IPS-20b (cell line): ENCODE data around the gene SMAD5.
A peak's percentile ranks its signal among the peaks of the same experiment; 100 is the strongest.

Experiments used
- H3K27ac ChIP-seq: one replicate; pipeline ENCODE4 v1.5.1; 2013; ENCODE audit warnings: low read length
- H3K27me3 ChIP-seq: 2 replicates; pipeline ENCODE4 v1.6.1; 2013; ENCODE audit warnings: mild to moderate bottlenecking, low read length, inconsistent platforms; ENCODE audit not compliant: insufficient read depth
- H3K36me3 ChIP-seq: 2 replicates; pipeline ENCODE4 v1.6.1; 2013; ENCODE audit warnings: low read depth, mild to moderate bottlenecking, inconsistent platforms, low read length, moderate library complexity; ENCODE audit not compliant: insufficient read depth
- H3K4me1 ChIP-seq: 2 replicates; pipeline ENCODE4 v1.6.1; 2013; ENCODE audit warnings: mild to moderate bottlenecking, control low read depth, inconsistent platforms, low read length, moderate library complexity; ENCODE audit not compliant: insufficient read depth
- H3K4me3 ChIP-seq: 2 replicates; pipeline ENCODE4 v1.5.1; 2013; ENCODE audit warnings: mild to moderate bottlenecking, low read length, inconsistent platforms
- H3K9ac ChIP-seq: 2 replicates; pipeline ENCODE4 v1.6.1; 2013; ENCODE audit warnings: low read depth, mild to moderate bottlenecking, inconsistent platforms, low read length, moderate library complexity
- H3K9me3 ChIP-seq: 2 replicates; pipeline ENCODE4 v1.6.1; 2013; ENCODE audit warnings: mild to moderate bottlenecking, low read depth, low read length, inconsistent platforms; ENCODE audit not compliant: insufficient read depth

The SMAD5 gene

GRCh38 chr5:136200761-136201160 is 68.1 kb downstream of the SMAD5 start:
- no peak overlapping the region for H3K9ac ChIP-seq
- no peaks in the 10 kb centered on the region; the same call in 1 of the 2 replicates for H3K4me1 ChIP-seq
- peaks cover 5% of the 10 kb centered on the region; the same call in 1 of the 2 replicates for H3K9me3 ChIP-seq
- no peak overlapping the region for H3K27ac ChIP-seq
- H3K27me3 ChIP-seq: peaks cover 92% of the 10 kb centered on the region
- no peak overlapping the region for H3K4me3 ChIP-seq
- no peaks in the 10 kb centered on the region for H3K36me3 ChIP-seq

- peaks cover 5% of the 10 kb centered on the region for H3K9me3 ChIP-seq
- no peak overlapping the region for H3K4me3 ChIP-seq
- H3K4me1 ChIP-seq: no peaks in the 10 kb centered on the region; the same call in 1 of the 2 replicates
- H3K9ac ChIP-seq: no peak overlapping the region
- H3K36me3 ChIP-seq: no peaks in the 10 kb centered on the region
- no peak overlapping the region for H3K27ac ChIP-seq
- H3K27me3 ChIP-seq: peaks cover 94% of the 10 kb centered on the region
These were observed 69.2 kb downstream of the SMAD5 start for GRCh38 chr5:136201870-136202269.

- Histone ChIP-seq H3K27ac (no peak overlapping the region), H3K27me3 (peaks cover 94% of the 10 kb centered on the region), H3K9ac (no peak overlapping the region), H3K4me1 (no peaks in the 10 kb centered on the region; the same call in 1 of the 2 replicates), H3K9me3 (peaks cover 5% of the 10 kb centered on the region), H3K36me3 (no peaks in the 10 kb centered on the region), H3K4me3 (peak overlapping the region; percentile 57)
These were observed 70.0 kb downstream of the SMAD5 start for GRCh38 chr5:136202469-136203205.

- H3K9me3 ChIP-seq: peaks cover 5% of the 10 kb centered on the region
- no peak overlapping the region for H3K27ac ChIP-seq
- H3K36me3 ChIP-seq: no peaks in the 10 kb centered on the region
- peak overlapping the region; percentile 57 for H3K4me3 ChIP-seq
- H3K9ac ChIP-seq: no peak overlapping the region
- peaks cover 94% of the 10 kb centered on the region for H3K27me3 ChIP-seq
- H3K4me1 ChIP-seq: no peaks in the 10 kb centered on the region; the same call in 1 of the 2 replicates
These were observed 70.8 kb downstream of the SMAD5 start for GRCh38 chr5:136203303-136203922.

- Histone ChIP-seq H3K9me3 (peaks cover 5% of the 10 kb centered on the region), H3K27me3 (peaks cover 92% of the 10 kb centered on the region), H3K4me1 (no peaks in the 10 kb centered on the region; the same call in 1 of the 2 replicates)
These were observed 72.5 kb downstream of the SMAD5 start for GRCh38 chr5:136205061-136205702.

GRCh38 chr5:136205941-136206340 is 73.3 kb downstream of the SMAD5 start:
- Histone ChIP-seq H3K36me3 (no peaks in the 10 kb centered on the region), H3K4me1 (no peaks in the 10 kb centered on the region; the same call in 1 of the 2 replicates), H3K27ac (no peak overlapping the region), H3K27me3 (peaks cover 92% of the 10 kb centered on the region), H3K9ac (no peak overlapping the region), H3K4me3 (no peak overlapping the region), H3K9me3 (peaks cover 5% of the 10 kb centered on the region)

More at GRCh38 chr5:136205061-136205702, 72.5 kb downstream of the SMAD5 start:
- Histone ChIP-seq H3K27ac (no peak overlapping the region), H3K4me3 (no peak overlapping the region), H3K9ac (no peak overlapping the region), H3K36me3 (no peaks in the 10 kb centered on the region)

GRCh38 chr5:136206361-136206760 is 73.7 kb downstream of the SMAD5 start:
- Histone ChIP-seq H3K9me3 (peaks cover 5% of the 10 kb centered on the region), H3K4me3 (no peak overlapping the region), H3K36me3 (no peaks in the 10 kb centered on the region), H3K27me3 (peaks cover 92% of the 10 kb centered on the region), H3K27ac (no peak overlapping the region), H3K9ac (no peak overlapping the region), H3K4me1 (peaks cover under 1% of the 10 kb centered on the region)

GRCh38 chr5:136207631-136208030 is 75.0 kb downstream of the SMAD5 start:
- Histone ChIP-seq H3K27me3 (peaks cover 84% of the 10 kb centered on the region), H3K36me3 (no peaks in the 10 kb centered on the region), H3K4me3 (no peak overlapping the region), H3K9ac (no peak overlapping the region), H3K9me3 (peaks cover 5% of the 10 kb centered on the region), H3K27ac (no peak overlapping the region), H3K4me1 (peaks cover 2% of the 10 kb centered on the region; the same call in 1 of the 2 replicates)

- no peaks in the 10 kb centered on the region for H3K36me3 ChIP-seq
- no peak overlapping the region for H3K4me3 ChIP-seq
- no peak overlapping the region for H3K9ac ChIP-seq
- H3K27me3 ChIP-seq: peaks cover 84% of the 10 kb centered on the region
- H3K4me1 ChIP-seq: peaks cover 2% of the 10 kb centered on the region; the same call in 1 of the 2 replicates
- peaks cover 5% of the 10 kb centered on the region for H3K9me3 ChIP-seq
- H3K27ac ChIP-seq: no peak overlapping the region
These were observed 76.3 kb downstream of the SMAD5 start for GRCh38 chr5:136208916-136209315.

- peaks cover 82% of the 10 kb centered on the region for H3K27me3 ChIP-seq
- H3K4me1 ChIP-seq: peaks cover 2% of the 10 kb centered on the region; the same call in 1 of the 2 replicates
These were observed 76.8 kb downstream of the SMAD5 start for GRCh38 chr5:136209346-136209910.

GRCh38 chr5:136210259-136210658 is 77.6 kb downstream of the SMAD5 start:
- H3K27ac ChIP-seq: no peak overlapping the region
- peaks cover 2% of the 10 kb centered on the region; the same call in 1 of the 2 replicates for H3K4me1 ChIP-seq
- peaks cover 73% of the 10 kb centered on the region for H3K27me3 ChIP-seq
- H3K9me3 ChIP-seq: peaks cover 4% of the 10 kb centered on the region
- no peaks in the 10 kb centered on the region for H3K36me3 ChIP-seq
- no peak overlapping the region for H3K4me3 ChIP-seq
- no peak overlapping the region for H3K9ac ChIP-seq

More at GRCh38 chr5:136209346-136209910, 76.8 kb downstream of the SMAD5 start:
- no peak overlapping the region for H3K4me3 ChIP-seq
- H3K9me3 ChIP-seq: peaks cover 5% of the 10 kb centered on the region
- H3K36me3 ChIP-seq: no peaks in the 10 kb centered on the region
- no peak overlapping the region for H3K9ac ChIP-seq
- no peak overlapping the region for H3K27ac ChIP-seq
